ENCODE data around the gene TCF19.

TCF19 gene

DNA sequence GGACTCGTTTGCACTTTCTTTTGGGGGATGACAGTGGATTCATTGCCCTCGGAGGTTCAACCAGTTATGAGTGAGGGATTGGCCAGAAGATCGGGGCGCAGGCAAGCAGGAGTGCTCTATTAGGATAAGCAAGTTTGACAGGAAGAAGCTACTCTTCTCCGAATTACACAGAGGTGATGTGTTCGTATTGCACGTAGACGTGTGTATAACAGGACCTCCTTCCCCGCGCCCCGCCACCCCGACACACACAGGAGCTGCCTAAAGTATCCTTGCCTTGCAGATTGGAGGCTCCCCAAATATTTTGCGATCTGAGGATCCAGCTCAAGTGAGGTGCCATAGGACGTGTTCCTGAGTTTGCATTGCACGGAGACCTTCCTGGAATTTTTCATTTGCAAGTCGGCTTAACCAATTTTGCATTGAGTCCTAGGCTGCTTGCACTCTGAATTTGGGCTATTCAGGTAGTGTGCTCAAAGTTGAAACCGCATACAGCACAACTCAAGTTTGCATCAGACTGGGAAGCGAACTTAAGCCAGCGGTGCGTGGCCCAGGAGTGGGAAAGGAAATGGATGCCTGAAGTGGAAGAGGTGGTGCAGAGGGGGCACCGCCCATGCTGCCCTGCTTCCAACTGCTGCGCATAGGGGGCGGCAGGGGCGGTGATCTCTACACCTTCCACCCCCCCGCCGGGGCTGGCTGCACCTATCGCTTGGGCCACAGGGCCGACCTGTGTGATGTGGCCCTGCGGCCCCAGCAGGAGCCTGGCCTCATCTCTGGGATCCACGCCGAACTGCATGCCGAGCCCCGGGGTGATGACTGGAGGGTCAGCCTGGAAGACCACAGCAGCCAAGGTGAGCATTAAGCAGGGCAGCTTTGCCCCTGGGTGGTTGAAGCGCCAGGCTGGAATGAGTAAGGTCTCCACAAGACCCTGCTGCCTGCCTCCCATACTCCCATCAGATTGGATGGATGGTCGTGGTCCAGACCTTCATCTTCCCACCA is 770 bp downstream of the TCF19 start:
- Histone ChIP-seq H3K79me2 (ENCODE audit: low read length) (peaks cover 69% of the 10 kb centered on the region), H3K4me3 (ENCODE audit: low read length) (peak overlapping the region; percentile 94), H3K27me3 (ENCODE audit: low read depth, low read length) (no peaks in the 10 kb centered on the region), H3K4me1 (ENCODE audit: low read length) (peaks cover 41% of the 10 kb centered on the region), H2AFZ (ENCODE audit: low read depth, low read length) (peak overlapping the region; percentile 20; the same call in 1 of the 2 replicates), H3K36me3 (replicated peaks; ENCODE audit: low read depth, low read length) (peaks cover 34% of the 10 kb centered on the region), H3K27ac (ENCODE audit: low read length) (peak overlapping the region; percentile 77), H4K20me1 (ENCODE audit: insufficient read depth, low read length) (no peaks in the 10 kb centered on the region), H3K9ac (ENCODE audit: low read length) (peak overlapping the region; percentile 84), H3K4me2 (ENCODE audit: low read length) (peak overlapping the region; percentile 98), H3K9me3 (ENCODE audit: insufficient read depth, low read length) (no peaks in the 10 kb centered on the region)
- TF ChIP-seq EZH2phosphoT487 (IDR thresholded peaks at IDR 0.05; ENCODE audit: low read depth) = no peak
- TF ChIP-seq, protein P1, sequence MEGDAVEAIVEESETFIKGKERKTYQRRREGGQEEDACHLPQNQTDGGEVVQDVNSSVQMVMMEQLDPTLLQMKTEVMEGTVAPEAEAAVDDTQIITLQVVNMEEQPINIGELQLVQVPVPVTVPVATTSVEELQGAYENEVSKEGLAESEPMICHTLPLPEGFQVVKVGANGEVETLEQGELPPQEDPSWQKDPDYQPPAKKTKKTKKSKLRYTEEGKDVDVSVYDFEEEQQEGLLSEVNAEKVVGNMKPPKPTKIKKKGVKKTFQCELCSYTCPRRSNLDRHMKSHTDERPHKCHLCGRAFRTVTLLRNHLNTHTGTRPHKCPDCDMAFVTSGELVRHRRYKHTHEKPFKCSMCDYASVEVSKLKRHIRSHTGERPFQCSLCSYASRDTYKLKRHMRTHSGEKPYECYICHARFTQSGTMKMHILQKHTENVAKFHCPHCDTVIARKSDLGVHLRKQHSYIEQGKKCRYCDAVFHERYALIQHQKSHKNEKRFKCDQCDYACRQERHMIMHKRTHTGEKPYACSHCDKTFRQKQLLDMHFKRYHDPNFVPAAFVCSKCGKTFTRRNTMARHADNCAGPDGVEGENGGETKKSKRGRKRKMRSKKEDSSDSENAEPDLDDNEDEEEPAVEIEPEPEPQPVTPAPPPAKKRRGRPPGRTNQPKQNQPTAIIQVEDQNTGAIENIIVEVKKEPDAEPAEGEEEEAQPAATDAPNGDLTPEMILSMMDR (IDR thresholded peaks at IDR 0.05; ENCODE audit: low read depth, low read length) = peak; percentile 19; the same call in 1 of the 2 replicates

- H3K4me1 ChIP-seq (ENCODE audit: low read length) = peaks cover 60% of the 10 kb centered on the region
- H3K27ac ChIP-seq (ENCODE audit: low read length) = 0 out of 2 replicates have a peak overlapping the region, but pooled peaks have one; percentile 98
- no peak overlapping the region for H3K4me2 ChIP-seq (ENCODE audit: low read length)
- H3K79me2 ChIP-seq (ENCODE audit: low read length) = peaks cover 75% of the 10 kb centered on the region
- H3K27me3 ChIP-seq (ENCODE audit: low read depth, low read length) = no peaks in the 10 kb centered on the region
- H3K4me3 ChIP-seq (ENCODE audit: low read length) = no peak overlapping the region
- no peaks in the 10 kb centered on the region for H4K20me1 ChIP-seq (ENCODE audit: insufficient read depth, low read length)
- TF ChIP-seq EZH2phosphoT487 (IDR thresholded peaks at IDR 0.05; ENCODE audit: low read depth) = no peak
- TF ChIP-seq, protein P1 (IDR thresholded peaks at IDR 0.05; ENCODE audit: low read depth, low read length) = no peak
- H3K9me3 ChIP-seq (ENCODE audit: insufficient read depth, low read length) = no peaks in the 10 kb centered on the region
- no peak overlapping the region for H3K9ac ChIP-seq (ENCODE audit: low read length)
- H2AFZ ChIP-seq (ENCODE audit: low read depth, low read length) = no peak overlapping the region
- H3K36me3 ChIP-seq (replicated peaks; ENCODE audit: low read depth, low read length) = peaks cover 25% of the 10 kb centered on the region
These were observed 3.1 kb downstream of the TCF19 start for GRCh38 chr6:31161216-31162126.

- Histone ChIP-seq H3K36me3 (replicated peaks; ENCODE audit: low read depth, low read length) (peaks cover 21% of the 10 kb centered on the region), H3K79me2 (ENCODE audit: low read length) (peaks cover 73% of the 10 kb centered on the region), H2AFZ (ENCODE audit: low read depth, low read length) (no peak overlapping the region), H3K4me1 (ENCODE audit: low read length) (peaks cover 60% of the 10 kb centered on the region), H3K9ac (ENCODE audit: low read length) (peak overlapping the region; percentile 95; the same call in 1 of the 2 replicates), H3K27ac (ENCODE audit: low read length) (peak overlapping the region; percentile 98), H3K9me3 (ENCODE audit: insufficient read depth, low read length) (no peaks in the 10 kb centered on the region), H3K4me2 (ENCODE audit: low read length) (peak overlapping the region; percentile 85), H3K4me3 (ENCODE audit: low read length) (peak overlapping the region; percentile 77; the same call in 1 of the 2 replicates), H4K20me1 (ENCODE audit: insufficient read depth, low read length) (no peaks in the 10 kb centered on the region), H3K27me3 (ENCODE audit: low read depth, low read length) (no peaks in the 10 kb centered on the region)
- no peak for TF ChIP-seq EZH2phosphoT487 (IDR thresholded peaks at IDR 0.05; ENCODE audit: low read depth)
- TF ChIP-seq, protein P1 (IDR thresholded peaks at IDR 0.05; ENCODE audit: low read depth, low read length) = no peak
These were observed 4.2 kb downstream of the TCF19 start for GRCh38 chr6:31162463-31163165.

Data from OCI-LY3 (cell line).